ENCODE data around the gene NCF2.
"Not testable (repeated sequence)": the region's sequence is repeated elsewhere in the genome, so short reads cannot be mapped to it uniquely, and the experiment has no call there.

Gene NCF2

GRCh38 chr1:183632114-183632513, 41.9 kb upstream of the NCF2 start:
- Histone ChIP-seq H3K9ac (ENCODE audit: low read depth in 1 of 2, low read length in 2 of 2) (no peak overlapping the region), H3K9me3 (ENCODE audit: control insufficient read depth in 1 of 2, low read length in 2 of 2) (no peaks in the 10 kb centered on the region), H3K4me3 (ENCODE audit: low read depth in 1 of 2, low read length in 2 of 2) (peak overlapping the region in 1 of 2 donors; percentile 98), H3K27me3 (ENCODE audit: control insufficient read depth in 1 of 2, insufficient read depth in 2 of 2, low read length in 2 of 2) (no peaks in the 10 kb centered on the region), H3K4me1 (ENCODE audit: control insufficient read depth in 1 of 2, insufficient read depth in 2 of 2, low read length in 2 of 2) (peaks cover 16 to 27% of the 10 kb centered on the region in 2 donors), H3K36me3 (ENCODE audit: control insufficient read depth in 1 of 2, insufficient read depth in 2 of 2, low read length in 2 of 2) (peaks cover 7 to 32% of the 10 kb centered on the region in 2 donors), H3K27ac (ENCODE audit: low read depth, low read length) (no peak overlapping the region)

DNA sequence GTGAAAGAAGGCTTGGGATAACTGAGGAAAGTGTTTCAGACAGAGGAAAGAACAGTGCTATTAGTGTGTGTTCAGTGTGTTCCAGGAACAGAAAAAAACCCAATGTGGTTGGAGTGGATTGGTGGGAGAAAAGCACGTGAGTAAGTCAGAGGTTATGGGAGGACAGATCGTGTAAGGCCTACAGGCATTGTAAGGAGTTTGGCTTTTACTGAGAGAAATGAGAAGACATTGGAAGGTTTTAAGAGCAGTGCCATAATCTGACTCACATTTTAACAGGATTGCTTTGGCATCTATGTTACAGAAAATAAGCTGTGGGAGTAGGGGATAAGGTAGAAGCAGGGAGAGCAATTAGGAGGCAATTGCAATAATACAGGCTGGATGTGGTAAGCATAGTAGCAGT, 40.5 kb upstream of the NCF2 start:
- Histone ChIP-seq H3K9ac (ENCODE audit: low read depth in 1 of 2, low read length in 2 of 2) (no peak overlapping the region), H3K27ac (ENCODE audit: low read depth, low read length) (no peak overlapping the region), H3K27me3 (ENCODE audit: control insufficient read depth in 1 of 2, insufficient read depth in 2 of 2, low read length in 2 of 2) (no peaks in the 10 kb centered on the region), H3K36me3 (ENCODE audit: control insufficient read depth in 1 of 2, insufficient read depth in 2 of 2, low read length in 2 of 2) (peaks cover 7 to 38% of the 10 kb centered on the region in 2 donors), H3K9me3 (ENCODE audit: control insufficient read depth in 1 of 2, low read length in 2 of 2) (no peaks in the 10 kb centered on the region), H3K4me3 (ENCODE audit: low read depth in 1 of 2, low read length in 2 of 2) (no peak overlapping the region), H3K4me1 (ENCODE audit: control insufficient read depth in 1 of 2, insufficient read depth in 2 of 2, low read length in 2 of 2) (peaks cover 16% of the 10 kb centered on the region in 2 donors)

- H3K9me3 ChIP-seq (ENCODE audit: control insufficient read depth in 1 of 2, low read length in 2 of 2) = no peaks in the 10 kb centered on the region
- H3K9ac ChIP-seq (ENCODE audit: low read depth in 1 of 2, low read length in 2 of 2) = no peak overlapping the region
- no peaks in the 10 kb centered on the region for H3K27me3 ChIP-seq (ENCODE audit: control insufficient read depth in 1 of 2, insufficient read depth in 2 of 2, low read length in 2 of 2)
- H3K4me1 ChIP-seq (ENCODE audit: control insufficient read depth in 1 of 2, insufficient read depth in 2 of 2, low read length in 2 of 2) = peaks cover 9 to 16% of the 10 kb centered on the region in 2 donors
- peaks cover 7 to 45% of the 10 kb centered on the region in 2 donors for H3K36me3 ChIP-seq (ENCODE audit: control insufficient read depth in 1 of 2, insufficient read depth in 2 of 2, low read length in 2 of 2)
- H3K27ac ChIP-seq (ENCODE audit: low read depth, low read length) = no peak overlapping the region
- no peak overlapping the region for H3K4me3 ChIP-seq (ENCODE audit: low read depth in 1 of 2, low read length in 2 of 2)
Observed at GRCh38 chr1:183628537-183628936, 38.3 kb upstream of the NCF2 start.

- peaks cover 7 to 45% of the 10 kb centered on the region in 2 donors for H3K36me3 ChIP-seq (ENCODE audit: control insufficient read depth in 1 of 2, insufficient read depth in 2 of 2, low read length in 2 of 2)
- H3K27ac ChIP-seq (ENCODE audit: low read depth, low read length); H3K4me3 ChIP-seq (ENCODE audit: low read depth in 1 of 2, low read length in 2 of 2); H3K27me3 ChIP-seq (ENCODE audit: control insufficient read depth in 1 of 2, insufficient read depth in 2 of 2, low read length in 2 of 2); H3K9ac ChIP-seq (ENCODE audit: low read depth in 1 of 2, low read length in 2 of 2); H3K4me1 ChIP-seq (ENCODE audit: control insufficient read depth in 1 of 2, insufficient read depth in 2 of 2, low read length in 2 of 2); H3K9me3 ChIP-seq (ENCODE audit: control insufficient read depth in 1 of 2, low read length in 2 of 2): not testable (repeated sequence)
Observed at GRCh38 chr1:183626236-183626635, 36.0 kb upstream of the NCF2 start.

DNA sequence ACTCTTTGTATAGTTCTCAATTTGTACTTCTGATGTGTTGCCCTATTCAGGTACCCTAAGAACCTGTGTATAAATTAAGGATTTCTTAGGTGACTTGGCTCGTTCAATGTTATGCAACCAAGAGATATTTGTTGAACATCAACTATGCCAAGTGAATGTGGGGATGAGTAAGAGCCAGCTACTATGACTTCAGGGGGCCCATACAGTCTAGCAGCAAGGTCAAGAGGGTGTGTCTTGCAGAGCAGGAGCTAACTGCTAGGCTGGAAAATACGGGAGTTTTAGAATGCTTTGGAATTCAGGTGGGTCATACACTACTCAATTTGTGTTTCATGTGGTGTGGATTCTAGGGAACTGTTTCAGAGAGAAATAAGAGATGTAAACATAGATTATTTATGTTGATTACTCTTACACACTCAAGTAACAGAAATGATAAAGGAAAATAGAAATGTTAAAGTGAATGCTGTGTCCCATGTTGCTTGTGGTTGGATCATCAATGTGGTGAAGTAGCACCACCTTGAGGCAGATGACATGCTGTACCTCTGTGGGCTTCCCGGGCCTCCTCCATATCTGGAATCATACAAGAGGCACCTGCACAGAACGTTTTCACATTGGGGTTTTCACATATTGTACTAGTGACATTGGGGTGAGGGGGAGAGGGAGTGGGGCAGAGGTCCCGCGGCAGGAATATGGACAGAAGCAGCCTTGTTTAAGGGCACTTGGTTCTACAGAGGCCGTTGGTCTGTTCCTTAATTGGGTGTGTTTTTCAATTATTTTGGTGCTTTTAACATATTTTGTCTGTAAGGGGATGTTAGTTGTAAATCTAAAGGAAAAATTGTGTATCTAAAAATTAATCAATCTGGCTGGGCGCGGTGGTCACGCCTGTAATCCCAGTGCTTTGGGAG, 32.9 kb upstream of the NCF2 start:
- Histone ChIP-seq H3K27ac (ENCODE audit: low read depth, low read length) (no peak overlapping the region), H3K4me3 (ENCODE audit: low read depth in 1 of 2, low read length in 2 of 2) (no peak overlapping the region), H3K36me3 (ENCODE audit: control insufficient read depth in 1 of 2, insufficient read depth in 2 of 2, low read length in 2 of 2) (peaks cover under 1 to 19% of the 10 kb centered on the region in 2 donors), H3K27me3 (ENCODE audit: control insufficient read depth in 1 of 2, insufficient read depth in 2 of 2, low read length in 2 of 2) (no peaks in the 10 kb centered on the region), H3K4me1 (ENCODE audit: control insufficient read depth in 1 of 2, insufficient read depth in 2 of 2, low read length in 2 of 2) (no peaks in the 10 kb centered on the region), H3K9ac (ENCODE audit: low read depth in 1 of 2, low read length in 2 of 2) (no peak overlapping the region), H3K9me3 (ENCODE audit: control insufficient read depth in 1 of 2, low read length in 2 of 2) (no peaks in the 10 kb centered on the region)

DNA sequence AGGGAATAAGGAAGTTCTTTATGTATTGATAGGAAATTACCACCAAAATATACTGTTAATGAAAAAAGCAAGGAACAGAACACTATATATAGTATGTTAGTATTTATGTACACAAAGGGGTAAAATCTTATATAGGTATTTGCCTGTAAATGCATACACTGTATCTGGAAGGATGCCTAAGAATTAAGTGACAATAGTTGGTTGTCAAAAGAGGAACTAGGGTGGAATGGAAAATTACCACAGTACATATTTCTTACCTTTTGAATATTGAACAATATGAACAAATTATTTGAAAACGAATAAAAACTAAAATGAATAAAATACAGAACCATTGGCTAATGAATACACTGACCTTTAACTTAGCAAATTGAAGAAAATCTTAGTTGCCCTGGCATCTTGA, 31.8 kb upstream of the NCF2 start:
- Histone ChIP-seq H3K4me1 (ENCODE audit: control insufficient read depth in 1 of 2, insufficient read depth in 2 of 2, low read length in 2 of 2) (no peaks in the 10 kb centered on the region), H3K36me3 (ENCODE audit: control insufficient read depth in 1 of 2, insufficient read depth in 2 of 2, low read length in 2 of 2) (peaks cover 0 to 13% of the 10 kb centered on the region in 2 donors), H3K9ac (ENCODE audit: low read depth in 1 of 2, low read length in 2 of 2) (no peak overlapping the region), H3K27me3 (ENCODE audit: control insufficient read depth in 1 of 2, insufficient read depth in 2 of 2, low read length in 2 of 2) (no peaks in the 10 kb centered on the region), H3K27ac (ENCODE audit: low read depth, low read length) (no peak overlapping the region), H3K4me3 (ENCODE audit: low read depth in 1 of 2, low read length in 2 of 2) (no peak overlapping the region), H3K9me3 (ENCODE audit: control insufficient read depth in 1 of 2, low read length in 2 of 2) (no peaks in the 10 kb centered on the region)

GRCh38 chr1:183620311-183620710, 30.1 kb upstream of the NCF2 start:
- Histone ChIP-seq H3K9ac (ENCODE audit: low read depth in 1 of 2, low read length in 2 of 2) (no peak overlapping the region), H3K36me3 (ENCODE audit: control insufficient read depth in 1 of 2, insufficient read depth in 2 of 2, low read length in 2 of 2) (peaks cover 0 to 3% of the 10 kb centered on the region in 2 donors), H3K4me3 (ENCODE audit: low read depth in 1 of 2, low read length in 2 of 2) (no peak overlapping the region), H3K9me3 (ENCODE audit: control insufficient read depth in 1 of 2, low read length in 2 of 2) (no peaks in the 10 kb centered on the region), H3K27me3 (ENCODE audit: control insufficient read depth in 1 of 2, insufficient read depth in 2 of 2, low read length in 2 of 2) (no peaks in the 10 kb centered on the region), H3K27ac (ENCODE audit: low read depth, low read length) (no peak overlapping the region), H3K4me1 (ENCODE audit: control insufficient read depth in 1 of 2, insufficient read depth in 2 of 2, low read length in 2 of 2) (no peaks in the 10 kb centered on the region)

- H3K9me3 ChIP-seq (ENCODE audit: control insufficient read depth in 1 of 2, low read length in 2 of 2) = no peaks in the 10 kb centered on the region
- H3K27ac ChIP-seq (ENCODE audit: low read depth, low read length) = no peak overlapping the region
- peaks cover 0 to 2% of the 10 kb centered on the region in 2 donors for H3K36me3 ChIP-seq (ENCODE audit: control insufficient read depth in 1 of 2, insufficient read depth in 2 of 2, low read length in 2 of 2)
- no peaks in the 10 kb centered on the region for H3K4me1 ChIP-seq (ENCODE audit: control insufficient read depth in 1 of 2, insufficient read depth in 2 of 2, low read length in 2 of 2)
- no peak overlapping the region for H3K4me3 ChIP-seq (ENCODE audit: low read depth in 1 of 2, low read length in 2 of 2)
- H3K9ac ChIP-seq (ENCODE audit: low read depth in 1 of 2, low read length in 2 of 2) = no peak overlapping the region
- no peaks in the 10 kb centered on the region for H3K27me3 ChIP-seq (ENCODE audit: control insufficient read depth in 1 of 2, insufficient read depth in 2 of 2, low read length in 2 of 2)
Observed at GRCh38 chr1:183619781-183620180, 29.5 kb upstream of the NCF2 start.

DNA sequence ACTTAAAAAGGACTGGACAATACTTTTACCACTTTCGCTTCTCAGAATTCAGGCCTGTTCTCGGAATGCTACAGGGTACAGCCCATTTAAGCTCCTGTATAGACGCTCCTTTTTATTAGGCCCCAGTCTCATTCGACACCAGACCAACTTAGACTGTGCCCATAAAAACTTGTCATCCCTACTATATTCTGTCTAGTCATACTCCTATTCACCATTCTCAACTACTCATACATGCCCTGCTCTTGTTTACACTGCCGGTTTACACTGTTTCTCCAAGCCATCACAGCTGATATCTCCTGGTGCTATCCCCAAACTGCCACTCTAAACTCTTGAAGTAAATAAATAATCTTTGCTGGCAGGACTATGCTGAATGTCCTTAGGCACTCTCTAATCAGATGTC, 27.9 kb upstream of the NCF2 start:
- H3K9me3 ChIP-seq (ENCODE audit: control insufficient read depth in 1 of 2, low read length in 2 of 2); H3K9ac ChIP-seq (ENCODE audit: low read depth in 1 of 2, low read length in 2 of 2); H3K27me3 ChIP-seq (ENCODE audit: control insufficient read depth in 1 of 2, insufficient read depth in 2 of 2, low read length in 2 of 2); H3K36me3 ChIP-seq (ENCODE audit: control insufficient read depth in 1 of 2, insufficient read depth in 2 of 2, low read length in 2 of 2); H3K4me3 ChIP-seq (ENCODE audit: low read depth in 1 of 2, low read length in 2 of 2); H3K27ac ChIP-seq (ENCODE audit: low read depth, low read length); H3K4me1 ChIP-seq (ENCODE audit: control insufficient read depth in 1 of 2, insufficient read depth in 2 of 2, low read length in 2 of 2): not testable (repeated sequence)

GRCh38 chr1:183612975-183613374, 22.7 kb upstream of the NCF2 start:
- H3K36me3 ChIP-seq (ENCODE audit: control insufficient read depth in 1 of 2, insufficient read depth in 2 of 2, low read length in 2 of 2); H3K4me1 ChIP-seq (ENCODE audit: control insufficient read depth in 1 of 2, insufficient read depth in 2 of 2, low read length in 2 of 2); H3K27me3 ChIP-seq (ENCODE audit: control insufficient read depth in 1 of 2, insufficient read depth in 2 of 2, low read length in 2 of 2); H3K4me3 ChIP-seq (ENCODE audit: low read depth in 1 of 2, low read length in 2 of 2); H3K9ac ChIP-seq (ENCODE audit: low read depth in 1 of 2, low read length in 2 of 2); H3K9me3 ChIP-seq (ENCODE audit: control insufficient read depth in 1 of 2, low read length in 2 of 2); H3K27ac ChIP-seq (ENCODE audit: low read depth, low read length): not testable (repeated sequence)
